Prostate gland (tissue), 2 donors: ENCODE results near the gene IPO11. TPM values are rescaled to one million over a fixed set of nuclear protein-coding genes. Genes with fewer than 3 reads are reported as not detected.

ENCODE experiments used
- DNase-seq: peaks from one replicate; pipeline ENCODE4 v3.0.0-alpha.2; 2019; ENCODE audit warnings: low spot score
- H3K27ac ChIP-seq, 2 donors: fragments of 200-600 bp; sonication (generic); 2 replicates each; pipeline ENCODE4 v1.5.1; 2017 to 2019
- H3K27me3 ChIP-seq: fragments of 200-600 bp; sonication (generic); replicated peaks from 2 replicates; pipeline ENCODE4 v1.5.1; 2019; ENCODE audit not compliant: insufficient read depth
- H3K36me3 ChIP-seq, 2 donors: fragments of 200-600 bp; sonication (generic); 1 replicate in 1 of 2; 2 replicates in 1 of 2; pipeline versions ENCODE4 v1.5.1 to v1.8.1; 2017 to 2019
- H3K4me1 ChIP-seq: fragments of 200-600 bp; sonication (generic); replicated peaks from 2 replicates; pipeline ENCODE4 v1.5.1; 2019
- H3K4me3 ChIP-seq, 2 donors: fragments of 200-600 bp; sonication (generic); 2 replicates each; pipeline ENCODE4 v1.5.1; 2017 to 2019
- H3K9me3 ChIP-seq: fragments of 200-600 bp; sonication (generic); 2 replicates; pipeline ENCODE4 v1.5.1; 2017
- CTCF ChIP-seq, 4 experiments: fragments of 200-600 bp in 2 of 4; fragments of 450-650 bp in 2 of 4; sonication (generic) in 2 of 4; IDR thresholded peaks; 1 replicate in 3 of 4; 2 replicates in 1 of 4; pipeline ENCODE4 v1.5.1; 2016 to 2019; ENCODE audit warnings: antibody characterized with exemption in 4 of 4, mild to moderate bottlenecking in 2 of 4, moderate library complexity in 2 of 4
- POLR2A ChIP-seq: fragments of 450-650 bp; IDR thresholded peaks from one replicate; pipeline ENCODE4 v1.6.1; 2016; ENCODE audit warnings: antibody characterized with exemption, mild to moderate bottlenecking
- POLR2AphosphoS5 ChIP-seq: sonication (generic); formaldehyde crosslinking; IDR thresholded peaks from one replicate; pipeline ENCODE4 v1.6.1; 2017; ENCODE audit warnings: antibody characterized with exemption
- WGBS: methylation state at CpG from one replicate; pipeline ENCODE4 v1.1.5; 2018; 5-methylcytosine and 5-hydroxymethylcytosine counted together
- intact Hi-C: fragments of 100-400 bp; cut with DNase I; formaldehyde crosslinking; loops from one replicate; pipeline ENCODE4 v1.14.2; 2022
- total RNA-seq, 2 donors: library from RNA; depleted of rRNA; stranded (reverse); fragments of >200 nt; gene quantifications; one replicate each; pipeline ENCODE4 v1.1.0, GENCODE V29; 2016

The IPO11 gene
- total RNA-seq, 2 donors from 2014 or later, result 15.5 to 36.2 TPM

GRCh38 chr5:62585306-62585705 lies 172.7 kb downstream of the IPO11 start:
- Histone ChIP-seq H3K9me3 (no peaks in the 10 kb centered on the region), H3K4me1 (no peaks in the 10 kb centered on the region), H3K36me3 (no peaks in the 10 kb centered on the region), H3K4me3 (no peak overlapping the region), H3K27me3 (no peaks in the 10 kb centered on the region), H3K27ac (no peak overlapping the region)
- intact Hi-C loops, result no loop called here
- TF ChIP-seq CTCF (IDR thresholded peaks at IDR 0.05) (no peak), POLR2AphosphoS5 (no peak), POLR2A (no peak)
- 87% methylated on average over 2 of the region's 2 CpGs for WGBS
- DNase-seq, result no peak

GRCh38 chr5:62585751-62586150 lies 173.2 kb downstream of the IPO11 start:
- Histone ChIP-seq H3K27ac (no peak overlapping the region), H3K36me3 (no peaks in the 10 kb centered on the region), H3K9me3 (no peaks in the 10 kb centered on the region), H3K27me3 (no peaks in the 10 kb centered on the region), H3K4me1 (no peaks in the 10 kb centered on the region), H3K4me3 (no peak overlapping the region)
- intact Hi-C loops, result no loop called here
- no peak for DNase-seq
- no peak for TF ChIP-seq POLR2A
- no peak for TF ChIP-seq CTCF (IDR thresholded peaks at IDR 0.05)
- TF ChIP-seq POLR2AphosphoS5, result no peak

GRCh38 chr5:62587737-62588136 lies 175.2 kb downstream of the IPO11 start:
- TF ChIP-seq POLR2A (no peak), CTCF (IDR thresholded peaks at IDR 0.05) (no peak), POLR2AphosphoS5 (no peak)
- Histone ChIP-seq H3K9me3 (no peaks in the 10 kb centered on the region), H3K27me3 (no peaks in the 10 kb centered on the region), H3K4me3 (no peak overlapping the region), H3K27ac (no peak overlapping the region), H3K36me3 (no peaks in the 10 kb centered on the region), H3K4me1 (no peaks in the 10 kb centered on the region)
- 94% methylated on average over 3 of the region's 3 CpGs for WGBS
- intact Hi-C loops, result no loop called here
- DNase-seq, result no peak

GRCh38 chr5:62588668-62589067 lies 176.1 kb downstream of the IPO11 start:
- H3K27me3 ChIP-seq, result no peaks in the 10 kb centered on the region
- no peaks in the 10 kb centered on the region for H3K36me3 ChIP-seq
- TF ChIP-seq CTCF (IDR thresholded peaks at IDR 0.05), result no peak
- TF ChIP-seq POLR2AphosphoS5, result no peak
- no peak for TF ChIP-seq POLR2A
- no peaks in the 10 kb centered on the region for H3K4me1 ChIP-seq
- no peak overlapping the region for H3K27ac ChIP-seq
- intact Hi-C loops, result no loop called here
- no peak for DNase-seq
- no peak overlapping the region for H3K4me3 ChIP-seq
- 100% methylated on average over 4 of the region's 4 CpGs for WGBS
- no peaks in the 10 kb centered on the region for H3K9me3 ChIP-seq

- no peaks in the 10 kb centered on the region for H3K4me1 ChIP-seq
- no peaks in the 10 kb centered on the region for H3K36me3 ChIP-seq
- no peak for DNase-seq
- intact Hi-C loops, result no loop called here
- no peaks in the 10 kb centered on the region for H3K9me3 ChIP-seq
- WGBS, result 100% methylated on average over 2 of the region's 2 CpGs
- no peak overlapping the region for H3K27ac ChIP-seq
- TF ChIP-seq POLR2AphosphoS5 (no peak), CTCF (IDR thresholded peaks at IDR 0.05) (no peak), POLR2A (no peak)
- H3K4me3 ChIP-seq, result no peak overlapping the region
- no peaks in the 10 kb centered on the region for H3K27me3 ChIP-seq
Observed at GRCh38 chr5:62589504-62589903, 176.9 kb downstream of the IPO11 start.
